GM23338 (cell line): ENCODE data around the gene MS4A4A. TPM values are rescaled to one million over a fixed set of nuclear protein-coding genes. Genes with fewer than 3 reads are reported as not detected.

Experiments
- ATAC-seq: fragments of 200-7000 bp; cut with Tn5 transposase; 3 replicates; pipeline ENCODE4 v1.9.1; 2020
- DNase-seq: peaks from one replicate; pipeline ENCODE4 v3.0.0-alpha.2; 2015; ENCODE audit warnings: low spot score
- H2AFZ ChIP-seq: fragments of 200-600 bp; sonication (generic); 2 replicates; pipeline ENCODE4 v1.8.0; 2016; ENCODE audit warnings: antibody characterized with exemption, mild to moderate bottlenecking, moderate library complexity
- H3F3A ChIP-seq: fragments of 200-600 bp; sonication (generic); replicated peaks from 2 replicates; pipeline ENCODE4 v1.8.0; 2017; ENCODE audit warnings: antibody characterized with exemption, mixed run types, low read depth
- H3K27ac ChIP-seq: fragments of 200-600 bp; sonication (generic); 2 replicates; pipeline ENCODE4 v1.6.1; 2016; ENCODE audit warnings: low read depth
- H3K27me3 ChIP-seq: fragments of 200-600 bp; sonication (generic); 2 replicates; pipeline ENCODE4 v1.8.0; 2016; ENCODE audit warnings: mild to moderate bottlenecking, mixed run types, moderate library complexity; ENCODE audit not compliant: insufficient read depth
- H3K36me3 ChIP-seq: fragments of 200-600 bp; sonication (generic); 2 replicates; pipeline ENCODE4 v1.8.0; 2016; ENCODE audit warnings: mild to moderate bottlenecking; ENCODE audit not compliant: insufficient read depth
- H3K4me1 ChIP-seq: fragments of 200-600 bp; sonication (generic); 2 replicates; pipeline ENCODE4 v1.8.0; 2016; ENCODE audit warnings: mild to moderate bottlenecking, moderate library complexity; ENCODE audit not compliant: insufficient read depth
- H3K4me2 ChIP-seq: fragments of 200-600 bp; sonication (generic); 2 replicates; pipeline ENCODE4 v1.7.1; 2017; ENCODE audit warnings: mixed run types
- H3K4me3 ChIP-seq: fragments of 200-600 bp; sonication (generic); 2 replicates; pipeline ENCODE4 v1.6.1; 2016; ENCODE audit warnings: mixed run types
- H3K79me2 ChIP-seq: fragments of 200-600 bp; sonication (generic); replicated peaks from 2 replicates; pipeline ENCODE4 v1.8.0; 2017; ENCODE audit warnings: mild to moderate bottlenecking; ENCODE audit not compliant: insufficient read depth
- H3K9me2 ChIP-seq: fragments of 200-600 bp; sonication (generic); 2 replicates; pipeline ENCODE4 v1.8.0; 2017; ENCODE audit not compliant: insufficient read depth
- H4K20me1 ChIP-seq: fragments of 200-600 bp; sonication (generic); replicated peaks from 2 replicates; pipeline ENCODE4 v1.8.0; 2017; ENCODE audit warnings: mild to moderate bottlenecking; ENCODE audit not compliant: insufficient read depth
- H3K27ac Mint-ChIP-seq: 2 replicates; pipeline ENCODE4 v1.8.0; 2020; ENCODE audit warnings: inconsistent platforms, mild to moderate bottlenecking, moderate library complexity, mixed read lengths
- H3K27me3 Mint-ChIP-seq: 3 replicates; pipeline ENCODE4 v1.8.0; 2022; ENCODE audit warnings: low read depth, mild to moderate bottlenecking, moderate library complexity, mixed read lengths, inconsistent platforms; ENCODE audit not compliant: insufficient read depth, poor library complexity
- H3K36me3 Mint-ChIP-seq: 3 replicates; pipeline ENCODE4 v1.8.0; 2021; ENCODE audit warnings: low read depth, mild to moderate bottlenecking, inconsistent platforms, moderate library complexity, mixed read lengths
- H3K4me1 Mint-ChIP-seq: 3 replicates; pipeline ENCODE4 v1.8.0; 2020; ENCODE audit warnings: mild to moderate bottlenecking, inconsistent platforms, mixed read lengths
- H3K4me3 Mint-ChIP-seq: 3 replicates; pipeline ENCODE4 v1.8.0; 2021; ENCODE audit warnings: moderate library complexity, mild to moderate bottlenecking, inconsistent platforms, mixed read lengths
- H3K9me3 Mint-ChIP-seq: 3 replicates; pipeline ENCODE4 v1.8.0; 2020; ENCODE audit warnings: moderate library complexity, mild to moderate bottlenecking, inconsistent platforms, mixed read lengths
- CTCF ChIP-seq, 2 experiments: fragments of 200-600 bp in 1 of 2; sonication (generic) in 1 of 2; conservative IDR thresholded peaks; 2 replicates each; pipeline versions ENCODE4 v1.5.1 to v1.6.1; 2016 to 2017; ENCODE audit warnings: antibody characterized with exemption in 2 of 2, low read depth in 2 of 2, mild to moderate bottlenecking in 2 of 2, moderate library complexity in 1 of 2
- ETS1 ChIP-seq: IDR thresholded peaks from 2 replicates; pipeline ENCODE4 v1.6.1; 2016; ENCODE audit warnings: antibody characterized with exemption
- EZH2 ChIP-seq: fragments of 200-600 bp; sonication (generic); IDR thresholded peaks from one replicate; pipeline ENCODE4 v1.8.0; 2017; ENCODE audit warnings: antibody characterized with exemption, mild to moderate bottlenecking, low read depth; ENCODE audit not compliant: unreplicated experiment
- EZH2phosphoT487 ChIP-seq: fragments of 200-600 bp; sonication (generic); IDR thresholded peaks from one replicate; pipeline ENCODE4 v1.8.1; 2018; ENCODE audit warnings: antibody characterized with exemption; ENCODE audit not compliant: unreplicated experiment
- JUNB ChIP-seq: IDR thresholded peaks from one replicate; pipeline ENCODE4 v1.6.1; 2016; ENCODE audit warnings: antibody characterized with exemption; ENCODE audit not compliant: unreplicated experiment
- NANOG ChIP-seq: IDR thresholded peaks from 2 replicates; pipeline ENCODE4 v1.6.1; 2016; ENCODE audit warnings: antibody characterized with exemption, borderline replicate concordance
- POLR2AphosphoS5 ChIP-seq: IDR thresholded peaks from 2 replicates; pipeline ENCODE4 v1.6.1; 2016; ENCODE audit warnings: antibody characterized with exemption, low read depth
- STAT1 ChIP-seq: IDR thresholded peaks from one replicate; pipeline ENCODE4 v1.6.1; 2016; ENCODE audit warnings: antibody characterized with exemption; ENCODE audit not compliant: unreplicated experiment
- ZNF114 ChIP-seq: fragments of 250-450 bp; sonication (Bioruptor Pico); IDR thresholded peaks from 2 replicates; pipeline ENCODE4 v1.5.0; 2020; ENCODE audit warnings: mild to moderate bottlenecking, moderate library complexity
- ZNF331 ChIP-seq: fragments of 250-450 bp; sonication (Bioruptor Pico); IDR thresholded peaks from 2 replicates; pipeline ENCODE4 v1.5.0; 2020; ENCODE audit warnings: low read depth, mild to moderate bottlenecking, moderate library complexity
- ZNF462 ChIP-seq: fragments of 250-450 bp; sonication (Bioruptor Pico); IDR thresholded peaks from 2 replicates; pipeline ENCODE4 v1.5.0; 2020; ENCODE audit warnings: mild to moderate bottlenecking, moderate library complexity
- polyA plus RNA-seq: library from polyadenylated mRNA; unstranded; fragments of >200 nt; fragmentation: Nextera tagmentation; extraction: Ambion mirVana; gene quantifications from 2 replicates; pipeline ENCODE4 v1.2.1, GENCODE V29; 2016
- total RNA-seq: library from RNA; depleted of rRNA; stranded (reverse); fragments of >200 nt; shearing (Covaris generic); gene quantifications from 2 replicates; pipeline ENCODE4 v1.2.3, GENCODE V29; 2014

Gene MS4A4A
- total and polyA plus RNA-seq, 2 experiments from 2014 or later: not detected

GRCh38 chr11:60344146-60344545 is 63.7 kb downstream of the MS4A4A start (continued):
- no peak for TF ChIP-seq STAT1

GRCh38 chr11:60345489-60345888 is 65.0 kb downstream of the MS4A4A start:
- Mint-ChIP-seq H3K36me3 (0 out of 3 replicates have a peak, but pooled peaks cover 4% of the 10 kb centered on the region), H3K27ac (no peak overlapping the region), H3K27me3 (peaks cover 2% of the 10 kb centered on the region), H3K4me1 (peaks cover 3% of the 10 kb centered on the region; the same call in 1 of the 3 replicates), H3K4me3 (no peak overlapping the region), H3K9me3 (peaks cover 9% of the 10 kb centered on the region)
- ATAC-seq (peak; percentile 90), DNase-seq (peak; percentile 69)
- Histone ChIP-seq H3K36me3 (no peaks in the 10 kb centered on the region), H2AFZ (no peak overlapping the region; the same call in 1 of the 2 replicates), H3K4me1 (no peaks in the 10 kb centered on the region), H4K20me1 (no peaks in the 10 kb centered on the region), H3K27ac (no peak overlapping the region), H3F3A (no peaks in the 10 kb centered on the region), H3K9me2 (peaks cover 7% of the 10 kb centered on the region; the same call in 1 of the 2 replicates), H3K27me3 (no peaks in the 10 kb centered on the region), H3K4me3 (no peak overlapping the region), H3K4me2 (no peak overlapping the region), H3K79me2 (no peaks in the 10 kb centered on the region)
- peak; percentile 83 to 84 for TF ChIP-seq CTCF (conservative IDR thresholded peaks at IDR 0.05; ENCODE audit: low read depth in 2 of 2)
- TF ChIP-seq ZNF331 (CRISPR knock-in tag): no peak

DNA sequence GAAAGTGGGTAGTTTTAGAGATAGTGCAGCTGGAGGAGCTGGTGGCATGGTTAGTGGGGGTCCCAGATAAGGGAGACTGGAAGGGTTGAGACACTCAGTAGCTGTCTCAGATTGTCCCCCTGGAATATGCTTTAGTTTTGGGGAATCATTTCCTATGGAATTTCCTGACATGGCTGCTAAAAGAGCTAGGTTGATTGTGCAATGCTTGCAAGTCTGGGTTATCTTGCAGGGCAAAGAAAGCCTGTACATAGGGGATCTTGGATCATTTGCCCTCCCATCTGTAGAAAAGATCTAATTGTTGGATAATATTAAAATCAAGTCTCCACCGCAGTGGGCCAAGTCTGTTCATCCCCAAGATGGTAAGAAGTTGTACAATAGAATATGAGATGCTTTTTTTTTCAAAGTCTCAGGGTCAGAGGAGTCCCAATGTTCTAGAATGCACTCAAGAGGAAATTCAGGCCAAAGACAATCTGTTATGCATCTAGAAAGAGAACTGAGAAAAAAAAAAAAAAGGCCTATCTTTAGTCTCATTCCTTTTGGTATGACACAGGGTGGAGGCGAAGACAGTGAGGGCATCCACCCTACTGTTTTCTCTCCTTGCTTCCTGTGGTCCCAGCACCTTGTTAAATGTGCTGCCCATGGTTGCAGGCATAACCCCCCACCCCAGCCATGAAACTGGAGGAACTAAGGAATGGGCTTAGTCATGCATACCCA is 66.8 kb downstream of the MS4A4A start:
- ATAC-seq (no peak), DNase-seq (no peak)
- Histone ChIP-seq H3K9me2 (peaks cover 7% of the 10 kb centered on the region; the same call in 1 of the 2 replicates), H3K79me2 (no peaks in the 10 kb centered on the region), H3K27ac (no peak overlapping the region), H4K20me1 (no peaks in the 10 kb centered on the region), H3K4me2 (no peak overlapping the region), H3K4me1 (no peaks in the 10 kb centered on the region), H3K36me3 (no peaks in the 10 kb centered on the region), H3K4me3 (no peak overlapping the region), H2AFZ (no peak overlapping the region), H3K27me3 (no peaks in the 10 kb centered on the region), H3F3A (no peaks in the 10 kb centered on the region)
- no peak overlapping the region for H3K4me3 Mint-ChIP-seq
- H3K27me3 Mint-ChIP-seq: peaks cover 2% of the 10 kb centered on the region
- H3K9me3 Mint-ChIP-seq: peaks cover 11% of the 10 kb centered on the region
- no peak overlapping the region; the same call in 1 of the 2 replicates for H3K27ac Mint-ChIP-seq
- H3K4me1 Mint-ChIP-seq: peaks cover 1% of the 10 kb centered on the region; the same call in 1 of the 3 replicates
- 0 out of 3 replicates have a peak, but pooled peaks cover 4% of the 10 kb centered on the region for H3K36me3 Mint-ChIP-seq
- no peak for TF ChIP-seq ZNF331 (CRISPR knock-in tag)
- no peak for TF ChIP-seq ZNF462 (CRISPR knock-in tag)
- no peak for TF ChIP-seq ZNF114 (CRISPR knock-in tag)
- no peak for TF ChIP-seq ETS1
- TF ChIP-seq EZH2: no peak
- TF ChIP-seq JUNB: no peak
- TF ChIP-seq POLR2AphosphoS5: no peak
- no peak for TF ChIP-seq NANOG
- TF ChIP-seq EZH2phosphoT487: no peak
